Measurements from ENCODE around the gene GALNT7.

GRCh38 chr4:173185847-173186510 is 17.4 kb downstream of the GALNT7 start:
- TF ChIP-seq CTCF (IDR thresholded peaks at IDR 0.05; ENCODE audit: insufficient read depth, low read length, poor library complexity, severe bottlenecking) (no peak), EZH2phosphoT487 (conservative IDR thresholded peaks at IDR 0.05; ENCODE audit: low read length) (no peak)

Measured in SU-DHL-6 (cell line).